ENCODE results near the gene SASH3. TPM values are rescaled to one million over a fixed set of nuclear protein-coding genes. Genes with fewer than 3 reads are reported as not detected.
"Not testable (repeated sequence)": the region's sequence is repeated elsewhere in the genome, so short reads cannot be mapped to it uniquely, and the experiment has no call there.

SASH3 gene
- total RNA-seq, result 100 to 1,000 TPM in 1 of 2 donors, 10 to 100 TPM in 1; 82.7 to 114 TPM

DNA sequence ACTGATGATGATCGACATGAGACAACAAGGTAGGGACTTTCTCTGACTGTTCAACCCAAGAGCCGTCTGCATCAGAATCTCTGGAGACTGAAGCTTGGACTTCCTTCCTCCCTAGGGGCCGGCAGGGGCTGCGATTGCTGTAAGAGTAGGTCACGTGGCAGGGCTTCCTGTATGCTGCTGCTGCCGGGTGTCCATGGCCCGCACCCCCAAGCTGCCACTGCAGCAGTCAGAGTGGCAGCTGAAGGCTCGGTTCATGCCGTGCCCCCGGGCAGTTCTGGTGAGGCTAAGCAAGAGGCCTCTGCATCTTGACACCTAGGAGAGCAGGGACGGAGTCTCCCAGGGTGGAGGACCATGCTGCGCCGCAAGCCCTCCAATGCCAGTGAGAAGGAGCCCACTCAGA, at the start of gene SASH3:
Gene SASH3 (plus strand): TSS at position 203 of the 400 bp plus-strand sequence. CDS start 149 bp downstream, at position 352.
- peak; percentile 49 to 75 for DNase-seq (ENCODE audit: low spot score in 2 of 2)
- peak; percentile 34 to 44 for ATAC-seq
- Mint-ChIP-seq H3K36me3 (peaks cover 34 to 36% of the 10 kb centered on the region in 2 donors), H3K9me3 (no peaks in the 10 kb centered on the region), H3K27ac (peak within 1 kb of the TSS; percentile 94 to 95)

DNA sequence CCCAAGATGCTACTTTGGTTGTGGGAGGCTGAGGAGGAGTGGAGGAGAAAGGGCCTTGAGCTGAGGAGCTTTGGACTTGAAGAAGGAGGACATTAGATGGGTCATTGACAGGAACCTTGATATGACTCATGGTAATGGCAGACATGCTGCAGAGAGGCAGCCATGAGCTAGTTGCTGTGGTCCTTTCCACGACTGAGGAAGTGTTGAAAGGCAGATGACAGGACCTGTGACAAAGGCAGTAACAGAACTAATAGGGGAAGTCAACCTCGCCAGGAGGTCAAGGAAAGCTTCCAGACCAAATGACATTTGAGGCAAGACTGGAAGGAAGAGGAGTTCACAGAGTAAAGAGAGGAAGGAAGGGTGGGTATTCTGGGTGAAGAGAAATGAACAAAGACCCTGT, 48.5 kb upstream of the SASH3 start:
- H3K27ac Mint-ChIP-seq, result peak overlapping the region; percentile 54
- ATAC-seq (peak in 1 of 2 donors; percentile 20), DNase-seq (ENCODE audit: low spot score in 2 of 2) (no peak)
- H3K36me3 Mint-ChIP-seq, result peaks cover 0 to 7% of the 10 kb centered on the region in 2 donors
- peaks cover 8 to 17% of the 10 kb centered on the region in 2 donors for H3K9me3 Mint-ChIP-seq

DNA sequence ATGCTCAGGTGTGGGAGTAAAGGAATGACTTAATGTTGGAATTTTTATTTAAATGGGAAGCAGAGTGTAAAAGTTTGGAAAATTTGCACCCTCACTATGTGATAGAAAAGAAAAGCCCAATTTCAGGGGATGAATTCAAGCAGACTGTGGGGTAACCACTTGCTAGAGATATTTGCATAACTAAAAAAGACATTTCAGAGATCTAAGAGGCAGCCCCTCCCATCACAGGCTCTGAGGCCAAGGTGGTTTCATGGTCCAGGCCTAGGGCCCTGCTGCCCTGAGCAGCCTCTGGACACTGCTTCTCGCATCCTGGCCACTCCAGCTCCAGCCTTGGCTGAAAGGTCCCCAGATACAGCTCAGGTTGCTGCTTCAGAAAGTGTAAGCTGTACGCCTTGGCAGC, 46.9 kb upstream of the SASH3 start:
- Mint-ChIP-seq H3K9me3 (peaks cover 8 to 17% of the 10 kb centered on the region in 2 donors), H3K27ac (no peak overlapping the region), H3K36me3 (peaks cover 0 to 7% of the 10 kb centered on the region in 2 donors)
- ATAC-seq (no peak), DNase-seq (ENCODE audit: low spot score in 2 of 2) (no peak)

DNA sequence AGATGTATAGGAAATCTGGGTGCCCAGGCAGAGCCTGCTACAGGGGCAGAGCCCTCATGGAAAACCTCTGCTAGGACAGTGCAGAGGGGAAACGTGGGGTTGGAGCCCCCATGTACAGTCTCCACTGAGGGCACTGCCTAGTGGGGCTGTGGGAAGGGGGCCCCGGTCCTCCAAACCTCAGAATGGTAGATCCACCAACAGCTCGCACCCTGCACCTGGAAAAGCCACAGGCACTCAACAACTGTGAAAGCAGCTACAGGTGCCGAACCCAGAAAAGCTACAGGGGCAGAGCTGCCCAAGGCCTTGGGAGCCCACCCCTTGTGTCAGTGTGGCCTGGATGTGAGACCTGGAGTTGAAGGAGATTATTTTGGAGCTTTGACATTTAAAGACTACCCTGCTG, 46.4 kb upstream of the SASH3 start:
- Mint-ChIP-seq H3K9me3 (peaks cover 8 to 17% of the 10 kb centered on the region in 2 donors), H3K36me3 (peaks cover 0 to 7% of the 10 kb centered on the region in 2 donors)

DNA sequence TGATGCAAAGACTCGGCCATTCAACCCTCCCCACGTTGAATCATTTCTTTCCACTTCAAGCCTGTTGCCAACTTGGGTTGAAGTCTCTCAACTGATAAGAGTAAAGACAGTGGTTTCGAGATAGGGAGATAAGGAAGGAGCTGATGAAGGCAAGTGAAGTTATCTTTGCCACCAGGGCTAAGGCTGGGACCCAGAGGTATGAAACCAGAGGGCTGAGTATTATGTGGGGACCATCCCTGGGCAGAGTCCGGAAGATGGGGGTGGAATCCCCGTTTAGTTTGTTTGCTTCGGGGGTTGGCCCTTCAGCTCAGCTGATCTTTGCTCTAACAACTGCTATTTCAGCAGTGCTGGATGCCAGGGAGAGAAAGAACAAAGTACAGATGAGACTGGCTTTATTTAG, 43.3 kb upstream of the SASH3 start:
- H3K36me3 Mint-ChIP-seq, result peaks cover 0 to 1% of the 10 kb centered on the region in 2 donors
- H3K27ac Mint-ChIP-seq, result no peak overlapping the region
- H3K9me3 Mint-ChIP-seq, result peaks cover under 1 to 6% of the 10 kb centered on the region in 2 donors
- DNase-seq (ENCODE audit: low spot score in 2 of 2) (no peak), ATAC-seq (peak in 1 of 2 donors; percentile 97)

More for the DNA sequence above, 46.4 kb upstream of the SASH3 start:
- DNase-seq (ENCODE audit: low spot score in 2 of 2), result no peak
- H3K27ac Mint-ChIP-seq, result no peak overlapping the region
- ATAC-seq, result no peak

DNA sequence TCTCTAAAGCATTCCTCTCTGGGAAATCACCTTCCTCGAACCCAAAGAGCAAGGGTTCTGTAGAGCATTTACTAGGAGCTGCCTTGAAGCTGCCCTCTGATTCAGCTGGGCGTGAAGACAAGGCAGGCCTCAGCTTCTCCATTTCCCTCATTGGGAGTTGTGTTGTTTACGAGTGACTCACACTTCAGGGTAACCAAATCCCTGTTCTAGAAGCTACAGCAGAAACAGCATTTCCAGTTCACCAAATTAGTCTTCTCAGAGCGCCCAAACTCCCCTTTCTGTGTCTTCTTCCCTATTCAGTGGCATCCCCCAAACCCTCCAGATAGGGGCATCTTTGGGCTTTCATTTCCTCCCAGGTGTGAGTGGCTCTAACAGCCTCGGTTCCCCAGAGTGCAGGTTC, 41.8 kb upstream of the SASH3 start:
- DNase-seq (ENCODE audit: low spot score in 2 of 2) (no peak), ATAC-seq (no peak)
- Mint-ChIP-seq H3K27ac (no peak overlapping the region), H3K36me3 (no peaks in the 10 kb centered on the region), H3K9me3 (no peaks in the 10 kb centered on the region)

DNA sequence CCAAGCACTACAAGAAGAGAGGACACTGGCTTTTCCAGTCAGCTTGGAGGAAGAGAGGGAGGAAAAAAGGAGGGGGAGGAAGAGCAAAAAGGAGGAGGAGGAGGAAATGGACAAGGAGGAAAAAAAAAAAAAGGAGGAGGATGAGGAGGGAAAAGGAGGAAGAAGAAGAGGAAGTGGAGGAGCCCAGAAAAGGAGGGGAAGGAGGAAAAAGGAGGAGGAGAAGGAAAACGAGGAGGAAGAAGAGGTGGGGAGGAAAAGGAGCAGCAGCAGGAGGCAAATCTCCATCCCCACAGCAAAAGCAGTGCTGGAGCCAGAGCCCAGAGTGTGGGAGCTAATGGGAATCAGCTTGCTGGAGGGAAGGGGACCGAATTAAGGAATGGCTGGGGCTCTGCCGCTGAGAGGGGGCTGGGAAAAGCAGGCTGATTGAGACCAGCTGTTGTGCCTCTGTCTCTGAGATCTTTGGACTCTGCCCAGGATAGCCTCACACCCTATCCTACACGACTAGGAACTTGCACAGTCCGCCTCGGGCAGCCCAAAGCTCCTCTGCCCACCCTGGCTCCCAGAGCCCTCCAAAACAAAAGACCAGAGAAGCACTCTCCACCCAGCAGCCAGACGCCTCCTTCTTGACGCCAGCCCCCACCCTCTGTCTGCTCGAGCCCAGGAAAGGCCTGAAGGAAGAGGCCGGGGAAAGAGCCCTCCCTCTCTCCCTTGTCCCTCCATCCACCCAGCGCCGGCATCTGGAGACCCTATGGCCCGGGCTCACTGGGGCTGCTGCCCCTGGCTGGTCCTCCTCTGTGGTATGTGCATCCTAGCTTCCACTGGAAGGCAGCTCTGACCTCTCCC, 41.1 kb upstream of the SASH3 start, which contains the start of gene XPNPEP2:
Gene XPNPEP2 (plus strand): TSS at position 514 of the 843 bp plus-strand sequence. CDS start 235 bp downstream, at position 749.
- ATAC-seq, result no peak
- no peak within 1 kb of the TSS for H3K27ac Mint-ChIP-seq
- no peaks in the 10 kb centered on the region for H3K9me3 Mint-ChIP-seq
- no peaks in the 10 kb centered on the region for H3K36me3 Mint-ChIP-seq
- DNase-seq (ENCODE audit: low spot score in 2 of 2), result no peak

DNA sequence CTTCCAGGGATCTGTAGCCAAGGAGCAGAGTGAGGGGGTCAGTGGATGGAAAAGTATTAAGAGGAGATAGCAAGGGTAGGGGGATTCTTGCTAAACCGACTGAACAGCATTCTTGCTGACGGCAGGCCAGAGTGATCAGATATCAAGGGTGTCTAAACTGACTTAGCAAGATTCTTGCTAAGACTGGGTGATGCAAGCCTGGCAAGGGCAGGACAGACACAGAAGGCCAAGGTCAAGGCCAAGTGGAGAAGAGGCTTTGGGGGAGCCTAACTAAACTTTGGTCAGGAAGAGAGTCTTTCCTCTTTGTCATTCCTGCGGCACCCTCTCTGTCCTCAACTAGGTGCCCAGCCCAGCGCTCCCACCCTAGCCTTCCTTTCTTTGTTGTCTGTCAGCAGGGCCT, 40.2 kb upstream of the SASH3 start:
- ATAC-seq (no peak), DNase-seq (ENCODE audit: low spot score in 2 of 2) (no peak)
- H3K9me3 Mint-ChIP-seq, result no peaks in the 10 kb centered on the region
- no peaks in the 10 kb centered on the region for H3K36me3 Mint-ChIP-seq
- H3K27ac Mint-ChIP-seq, result no peak overlapping the region

DNA sequence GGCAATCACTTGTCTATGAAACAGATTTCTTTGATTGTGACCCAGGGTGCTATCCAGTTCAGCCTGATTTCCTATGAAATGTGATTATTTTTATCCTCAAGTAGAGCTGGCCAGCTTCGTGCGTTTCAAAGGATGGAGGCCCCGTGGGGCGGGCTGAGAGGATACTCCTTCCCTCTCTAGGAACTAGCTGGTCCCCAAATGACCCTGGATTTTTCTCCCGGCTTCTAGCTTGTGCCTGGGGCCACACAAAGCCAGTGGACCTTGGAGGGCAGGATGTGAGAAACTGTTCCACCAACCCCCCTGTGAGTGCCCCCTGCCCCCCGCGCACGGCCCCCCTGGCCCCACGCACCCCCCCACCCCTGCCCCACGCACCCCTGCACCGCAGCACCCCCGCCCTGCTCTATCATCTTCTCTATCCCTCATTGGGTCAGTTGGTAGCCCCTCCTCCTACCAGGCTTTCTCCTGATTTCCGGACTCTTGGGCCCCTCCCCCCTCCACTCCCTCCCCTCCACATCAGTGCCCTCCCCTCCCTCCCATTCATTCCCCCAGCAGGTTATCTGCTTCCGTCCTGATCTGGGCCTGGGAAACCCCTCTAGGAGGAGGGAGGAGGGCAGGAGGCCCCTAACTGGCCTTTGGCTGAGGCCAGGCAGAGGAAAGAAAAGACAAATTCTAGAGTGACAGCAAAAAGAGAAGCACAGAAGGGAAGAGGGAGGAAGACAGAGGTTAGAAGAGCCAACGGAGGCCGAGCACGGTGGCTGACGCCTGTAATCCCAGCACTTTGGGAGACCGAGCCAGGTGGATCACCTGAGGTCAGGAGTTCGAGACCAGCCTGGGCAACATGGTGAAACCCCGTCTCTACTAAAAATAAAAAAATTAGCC, 37.6 kb upstream of the SASH3 start:
- ATAC-seq, result no peak
- H3K27ac Mint-ChIP-seq, result peak overlapping the region in 1 of 2 donors; percentile 2

DNA sequence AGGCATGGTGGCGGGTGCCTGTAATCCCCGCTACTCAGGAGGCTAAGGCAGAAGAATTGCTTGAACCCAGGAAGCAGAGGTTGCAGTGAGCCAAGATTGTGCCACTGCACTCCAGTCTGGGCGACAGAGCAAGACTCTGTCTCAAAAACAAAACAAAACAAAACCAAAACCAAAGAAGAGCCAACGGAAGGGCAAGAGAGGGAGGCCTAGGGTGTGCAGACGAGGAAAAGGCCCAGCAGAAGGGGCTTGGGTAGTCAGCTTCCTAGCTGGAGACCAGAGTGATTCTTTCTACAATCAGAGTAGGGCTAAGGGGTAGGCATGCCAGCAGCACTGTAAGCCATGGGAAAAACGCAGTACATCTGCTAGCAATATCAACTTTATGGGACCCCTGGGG, 37.0 kb upstream of the SASH3 start:
- not testable (repeated sequence) for DNase-seq (ENCODE audit: low spot score in 2 of 2); H3K36me3 Mint-ChIP-seq; H3K9me3 Mint-ChIP-seq; ATAC-seq
- peak overlapping the region in 1 of 2 donors; percentile 2 for H3K27ac Mint-ChIP-seq

More for the DNA sequence above, 37.6 kb upstream of the SASH3 start:
- DNase-seq (ENCODE audit: low spot score in 2 of 2), result no peak
- H3K9me3 Mint-ChIP-seq, result no peaks in the 10 kb centered on the region
- H3K36me3 Mint-ChIP-seq, result no peaks in the 10 kb centered on the region

DNA sequence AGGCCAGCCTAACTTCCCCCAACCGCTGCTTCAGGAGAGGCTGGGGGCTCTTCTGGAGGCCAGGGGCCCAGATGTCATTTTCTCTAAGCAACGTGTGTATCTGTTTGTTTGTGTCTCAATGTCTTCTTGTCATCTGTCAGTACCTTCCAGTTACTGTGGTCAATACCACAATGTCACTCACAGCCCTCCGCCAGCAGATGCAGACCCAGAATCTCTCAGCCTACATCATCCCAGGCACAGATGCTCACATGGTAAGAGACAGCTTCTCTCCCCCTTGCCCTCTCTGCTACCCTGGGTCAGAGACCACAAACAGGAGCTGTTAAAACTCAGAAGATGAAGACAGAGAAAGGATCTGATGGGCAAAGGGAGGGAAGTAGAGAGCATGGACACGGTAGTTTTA, 35.9 kb upstream of the SASH3 start:
- DNase-seq (ENCODE audit: low spot score in 2 of 2) (no peak), ATAC-seq (no peak)
- Mint-ChIP-seq H3K9me3 (no peaks in the 10 kb centered on the region), H3K27ac (no peak overlapping the region), H3K36me3 (no peaks in the 10 kb centered on the region)

DNA sequence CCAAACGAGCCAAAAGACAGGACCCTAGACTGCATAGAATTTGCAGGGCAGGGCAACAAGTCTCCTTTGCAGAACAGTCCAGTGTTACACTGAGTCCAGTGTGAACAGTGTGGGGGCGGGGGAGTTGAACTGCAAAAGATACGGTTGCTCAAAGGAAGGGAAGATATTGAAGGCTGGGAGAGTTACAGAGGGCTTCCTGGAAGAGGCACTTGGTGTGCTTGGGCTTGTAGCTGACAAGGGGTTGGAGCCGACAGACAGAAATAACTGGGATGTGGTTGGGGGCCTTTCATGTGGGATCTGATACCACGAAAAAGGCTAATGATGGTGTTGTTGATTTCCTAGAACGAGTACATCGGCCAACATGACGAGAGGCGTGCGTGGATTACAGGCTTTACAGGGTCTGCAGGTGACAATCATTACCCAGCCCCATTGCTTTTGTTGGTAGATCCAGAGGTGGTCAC, 34.9 kb upstream of the SASH3 start:
- DNase-seq (ENCODE audit: low spot score in 2 of 2) (no peak), ATAC-seq (peak; percentile 34 to 60)
- no peaks in the 10 kb centered on the region for H3K36me3 Mint-ChIP-seq
- no peaks in the 10 kb centered on the region for H3K9me3 Mint-ChIP-seq
- H3K27ac Mint-ChIP-seq, result peak overlapping the region in 1 of 2 donors; percentile 45

DNA sequence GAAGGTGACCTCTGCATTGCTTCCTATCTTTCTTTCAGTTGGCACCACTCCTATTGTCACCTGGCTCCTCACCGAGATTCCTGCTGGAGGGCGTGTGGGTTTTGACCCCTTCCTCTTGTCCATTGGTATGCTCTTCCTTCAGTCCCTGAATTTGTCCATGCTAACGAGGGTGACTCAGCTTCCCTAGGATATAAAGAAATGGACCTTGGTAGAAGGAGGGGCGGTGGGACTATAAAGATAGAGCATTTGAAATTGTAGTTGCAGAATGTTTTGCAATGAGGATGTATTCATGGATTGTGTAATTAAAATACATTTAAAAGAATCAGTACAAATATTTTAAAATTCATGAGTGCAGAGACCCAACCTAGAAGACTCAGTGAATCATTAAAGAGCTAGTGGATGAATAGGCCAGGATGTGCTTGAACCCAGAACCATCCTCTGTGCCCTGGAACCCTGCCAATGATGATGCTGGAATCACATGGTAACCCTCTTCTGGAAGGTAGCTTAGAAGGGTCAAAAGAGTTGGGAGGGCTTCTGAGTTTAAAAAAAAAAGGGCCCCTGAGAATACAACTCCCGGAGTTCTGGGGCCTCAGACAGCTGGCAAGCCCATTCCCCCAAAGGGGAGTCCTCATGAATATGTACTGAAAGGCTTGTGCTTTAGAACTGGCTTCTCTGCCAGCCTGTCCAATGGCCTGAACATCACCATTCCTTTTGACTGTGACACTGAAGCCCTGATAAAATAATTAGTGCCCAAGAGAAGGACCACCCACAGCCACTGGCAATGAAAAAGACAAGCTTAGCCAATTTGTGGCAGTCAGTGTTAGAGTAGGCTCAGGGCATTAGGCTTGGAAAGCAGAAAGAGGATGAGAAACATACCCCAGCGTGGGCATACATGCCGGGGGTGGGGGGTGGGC, 32.9 kb upstream of the SASH3 start:
- Mint-ChIP-seq H3K9me3 (no peaks in the 10 kb centered on the region), H3K27ac (no peak overlapping the region)

DNA sequence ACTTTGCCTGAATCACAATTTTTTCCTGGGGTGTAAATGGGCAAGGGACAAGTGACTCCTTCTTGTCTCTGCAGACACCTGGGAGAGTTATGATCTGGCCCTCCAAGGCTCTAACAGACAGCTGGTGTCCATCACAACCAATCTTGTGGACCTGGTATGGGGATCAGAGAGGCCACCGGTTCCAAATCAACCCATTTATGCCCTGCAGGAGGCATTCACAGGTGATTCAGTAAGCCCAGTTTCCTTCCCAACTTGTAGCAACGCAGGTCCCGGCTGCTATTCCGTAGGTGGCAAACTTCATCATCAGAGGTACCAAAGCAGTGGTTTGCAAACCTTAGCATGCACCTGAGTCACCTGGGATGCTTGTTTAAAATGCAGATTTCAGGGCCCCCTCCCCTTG, 32.2 kb upstream of the SASH3 start:
- Mint-ChIP-seq H3K9me3 (no peaks in the 10 kb centered on the region), H3K27ac (no peak overlapping the region), H3K36me3 (no peaks in the 10 kb centered on the region)
- no peak for ATAC-seq
- no peak for DNase-seq (ENCODE audit: low spot score in 2 of 2)

More for the DNA sequence above, 32.9 kb upstream of the SASH3 start:
- ATAC-seq (no peak), DNase-seq (ENCODE audit: low spot score in 2 of 2) (no peak)
- no peaks in the 10 kb centered on the region for H3K36me3 Mint-ChIP-seq

DNA sequence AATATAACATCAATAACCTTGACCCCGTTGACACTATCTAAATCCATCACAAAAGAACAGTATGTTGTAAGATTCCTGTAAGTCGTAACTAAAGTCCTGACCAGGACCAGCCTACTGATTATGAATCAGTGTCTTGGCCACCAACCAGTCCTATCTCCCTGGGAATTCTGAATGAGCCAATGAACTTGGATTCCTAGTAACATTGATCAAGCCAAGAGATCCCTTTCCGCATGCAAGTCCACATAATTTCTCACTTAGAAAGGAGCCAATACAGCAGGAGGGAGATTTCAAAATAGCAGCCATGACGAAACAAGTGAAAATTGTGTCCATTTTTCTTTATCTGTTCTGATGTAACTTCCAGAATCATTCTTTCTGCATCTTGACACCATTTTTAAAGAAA, 31.4 kb upstream of the SASH3 start:
- H3K36me3 Mint-ChIP-seq, result no peaks in the 10 kb centered on the region
- no peak overlapping the region for H3K27ac Mint-ChIP-seq
- DNase-seq (ENCODE audit: low spot score in 2 of 2), result no peak
- no peaks in the 10 kb centered on the region for H3K9me3 Mint-ChIP-seq
- ATAC-seq, result no peak

DNA sequence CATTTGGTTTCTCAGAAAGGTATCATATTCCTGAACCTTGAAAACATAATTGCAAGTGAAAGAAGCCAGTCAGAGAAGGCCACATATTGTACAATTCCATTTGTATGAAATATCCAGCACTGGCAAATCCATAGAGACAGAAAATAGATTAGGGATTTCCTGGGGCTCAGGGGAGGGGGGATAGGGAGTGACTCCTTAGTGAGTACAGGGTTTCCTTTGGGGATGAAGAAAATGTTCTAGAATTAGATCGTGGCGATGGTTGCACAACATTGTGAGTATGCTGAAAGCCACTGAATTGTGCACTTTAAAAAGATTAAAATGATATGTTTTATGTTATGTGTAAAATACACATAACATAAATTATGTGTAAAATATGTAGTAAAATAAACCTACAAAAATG, 30.7 kb upstream of the SASH3 start:
- no peaks in the 10 kb centered on the region for H3K9me3 Mint-ChIP-seq
- no peak overlapping the region for H3K27ac Mint-ChIP-seq
- ATAC-seq (no peak), DNase-seq (ENCODE audit: low spot score in 2 of 2) (no peak)
- H3K36me3 Mint-ChIP-seq, result no peaks in the 10 kb centered on the region
